ENCODE results near the gene TCF4. TPM values are rescaled to one million over a fixed set of nuclear protein-coding genes. Genes with fewer than 3 reads are reported as not detected.

The TCF4 gene
- total and polyA plus RNA-seq, 2 experiments from 2014 or later: 77.7 to 89.2 TPM

DNA sequence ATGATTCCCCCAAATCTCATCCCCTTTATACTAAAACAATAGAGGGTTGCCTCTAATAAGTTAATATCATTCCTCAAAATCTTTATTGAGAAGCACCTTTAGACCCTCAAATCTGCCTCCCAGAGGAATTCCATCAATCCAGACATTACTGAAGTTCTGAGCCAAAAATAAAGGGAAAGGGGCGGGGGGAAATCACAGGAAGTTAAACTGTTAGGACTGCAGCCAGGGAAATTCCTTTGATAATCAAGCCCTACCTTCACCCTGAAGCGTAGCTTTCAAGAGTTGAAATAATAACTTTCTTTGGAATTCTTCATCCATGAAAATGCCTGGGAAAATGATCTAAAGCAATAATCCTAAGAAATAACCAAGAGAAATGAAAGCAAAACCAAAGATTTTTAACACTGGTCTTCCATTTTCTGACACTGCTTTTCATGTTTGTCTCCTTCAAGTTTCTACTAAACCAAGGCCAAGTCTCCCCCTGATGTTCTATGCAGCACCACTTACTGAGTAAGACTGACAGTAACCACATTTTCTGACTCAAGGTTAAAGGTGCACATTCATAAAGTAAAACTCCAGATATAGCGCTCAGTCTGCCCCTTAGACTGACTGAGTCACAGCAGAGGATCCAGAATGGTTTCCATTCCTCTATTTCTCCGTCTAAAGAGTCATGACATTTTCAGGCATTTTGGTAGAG lies 78.2 kb downstream of the TCF4 start:
- TF ChIP-seq NANOG (IDR thresholded peaks at IDR 0.05; ENCODE audit: borderline replicate concordance) (no peak), ZNF114 (CRISPR knock-in tag; IDR thresholded peaks at IDR 0.05) (no peak), EZH2phosphoT487 (IDR thresholded peaks at IDR 0.05; ENCODE audit: unreplicated experiment) (no peak), STAT1 (IDR thresholded peaks at IDR 0.05; ENCODE audit: unreplicated experiment) (no peak), EZH2 (IDR thresholded peaks at IDR 0.05; ENCODE audit: low read depth, unreplicated experiment) (no peak), JUNB (IDR thresholded peaks at IDR 0.05; ENCODE audit: unreplicated experiment) (no peak), POLR2AphosphoS5 (IDR thresholded peaks at IDR 0.05; ENCODE audit: low read depth) (no peak), CREB1 (CRISPR knock-in tag; IDR thresholded peaks at IDR 0.05; ENCODE audit: low read depth) (no peak), ZNF331 (CRISPR knock-in tag; IDR thresholded peaks at IDR 0.05; ENCODE audit: low read depth) (no peak)
- TF ChIP-seq, protein P1, sequence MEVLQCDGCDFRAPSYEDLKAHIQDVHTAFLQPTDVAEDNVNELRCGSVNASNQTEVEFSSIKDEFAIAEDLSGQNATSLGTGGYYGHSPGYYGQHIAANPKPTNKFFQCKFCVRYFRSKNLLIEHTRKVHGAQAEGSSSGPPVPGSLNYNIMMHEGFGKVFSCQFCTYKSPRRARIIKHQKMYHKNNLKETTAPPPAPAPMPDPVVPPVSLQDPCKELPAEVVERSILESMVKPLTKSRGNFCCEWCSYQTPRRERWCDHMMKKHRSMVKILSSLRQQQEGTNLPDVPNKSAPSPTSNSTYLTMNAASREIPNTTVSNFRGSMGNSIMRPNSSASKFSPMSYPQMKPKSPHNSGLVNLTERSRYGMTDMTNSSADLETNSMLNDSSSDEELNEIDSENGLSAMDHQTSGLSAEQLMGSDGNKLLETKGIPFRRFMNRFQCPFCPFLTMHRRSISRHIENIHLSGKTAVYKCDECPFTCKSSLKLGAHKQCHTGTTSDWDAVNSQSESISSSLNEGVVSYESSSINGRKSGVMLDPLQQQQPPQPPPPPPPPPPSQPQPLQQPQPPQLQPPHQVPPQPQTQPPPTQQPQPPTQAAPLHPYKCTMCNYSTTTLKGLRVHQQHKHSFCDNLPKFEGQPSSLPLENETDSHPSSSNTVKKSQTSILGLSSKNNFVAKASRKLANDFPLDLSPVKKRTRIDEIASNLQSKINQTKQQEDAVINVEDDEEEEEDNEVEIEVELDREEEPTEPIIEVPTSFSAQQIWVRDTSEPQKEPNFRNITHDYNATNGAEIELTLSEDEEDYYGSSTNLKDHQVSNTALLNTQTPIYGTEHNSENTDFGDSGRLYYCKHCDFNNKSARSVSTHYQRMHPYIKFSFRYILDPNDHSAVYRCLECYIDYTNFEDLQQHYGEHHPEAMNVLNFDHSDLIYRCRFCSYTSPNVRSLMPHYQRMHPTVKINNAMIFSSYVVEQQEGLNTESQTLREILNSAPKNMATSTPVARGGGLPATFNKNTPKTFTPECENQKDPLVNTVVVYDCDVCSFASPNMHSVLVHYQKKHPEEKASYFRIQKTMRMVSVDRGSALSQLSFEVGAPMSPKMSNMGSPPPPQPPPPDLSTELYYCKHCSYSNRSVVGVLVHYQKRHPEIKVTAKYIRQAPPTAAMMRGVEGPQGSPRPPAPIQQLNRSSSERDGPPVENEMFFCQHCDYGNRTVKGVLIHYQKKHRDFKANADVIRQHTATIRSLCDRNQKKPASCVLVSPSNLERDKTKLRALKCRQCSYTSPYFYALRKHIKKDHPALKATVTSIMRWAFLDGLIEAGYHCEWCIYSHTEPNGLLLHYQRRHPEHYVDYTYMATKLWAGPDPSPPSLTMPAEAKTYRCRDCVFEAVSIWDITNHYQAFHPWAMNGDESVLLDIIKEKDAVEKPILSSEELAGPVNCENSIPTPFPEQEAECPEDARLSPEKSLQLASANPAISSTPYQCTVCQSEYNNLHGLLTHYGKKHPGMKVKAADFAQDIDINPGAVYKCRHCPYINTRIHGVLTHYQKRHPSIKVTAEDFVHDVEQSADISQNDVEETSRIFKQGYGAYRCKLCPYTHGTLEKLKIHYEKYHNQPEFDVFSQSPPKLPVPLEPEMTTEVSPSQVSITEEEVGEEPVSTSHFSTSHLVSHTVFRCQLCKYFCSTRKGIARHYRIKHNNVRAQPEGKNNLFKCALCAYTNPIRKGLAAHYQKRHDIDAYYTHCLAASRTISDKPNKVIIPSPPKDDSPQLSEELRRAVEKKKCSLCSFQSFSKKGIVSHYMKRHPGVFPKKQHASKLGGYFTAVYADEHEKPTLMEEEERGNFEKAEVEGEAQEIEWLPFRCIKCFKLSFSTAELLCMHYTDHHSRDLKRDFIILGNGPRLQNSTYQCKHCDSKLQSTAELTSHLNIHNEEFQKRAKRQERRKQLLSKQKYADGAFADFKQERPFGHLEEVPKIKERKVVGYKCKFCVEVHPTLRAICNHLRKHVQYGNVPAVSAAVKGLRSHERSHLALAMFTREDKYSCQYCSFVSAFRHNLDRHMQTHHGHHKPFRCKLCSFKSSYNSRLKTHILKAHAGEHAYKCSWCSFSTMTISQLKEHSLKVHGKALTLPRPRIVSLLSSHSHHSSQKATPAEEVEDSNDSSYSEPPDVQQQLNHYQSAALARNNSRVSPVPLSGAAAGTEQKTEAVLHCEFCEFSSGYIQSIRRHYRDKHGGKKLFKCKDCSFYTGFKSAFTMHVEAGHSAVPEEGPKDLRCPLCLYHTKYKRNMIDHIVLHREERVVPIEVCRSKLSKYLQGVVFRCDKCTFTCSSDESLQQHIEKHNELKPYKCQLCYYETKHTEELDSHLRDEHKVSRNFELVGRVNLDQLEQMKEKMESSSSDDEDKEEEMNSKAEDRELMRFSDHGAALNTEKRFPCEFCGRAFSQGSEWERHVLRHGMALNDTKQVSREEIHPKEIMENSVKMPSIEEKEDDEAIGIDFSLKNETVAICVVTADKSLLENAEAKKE (CRISPR knock-in tag; IDR thresholded peaks at IDR 0.05): no peak
- TF ChIP-seq, protein P2, sequence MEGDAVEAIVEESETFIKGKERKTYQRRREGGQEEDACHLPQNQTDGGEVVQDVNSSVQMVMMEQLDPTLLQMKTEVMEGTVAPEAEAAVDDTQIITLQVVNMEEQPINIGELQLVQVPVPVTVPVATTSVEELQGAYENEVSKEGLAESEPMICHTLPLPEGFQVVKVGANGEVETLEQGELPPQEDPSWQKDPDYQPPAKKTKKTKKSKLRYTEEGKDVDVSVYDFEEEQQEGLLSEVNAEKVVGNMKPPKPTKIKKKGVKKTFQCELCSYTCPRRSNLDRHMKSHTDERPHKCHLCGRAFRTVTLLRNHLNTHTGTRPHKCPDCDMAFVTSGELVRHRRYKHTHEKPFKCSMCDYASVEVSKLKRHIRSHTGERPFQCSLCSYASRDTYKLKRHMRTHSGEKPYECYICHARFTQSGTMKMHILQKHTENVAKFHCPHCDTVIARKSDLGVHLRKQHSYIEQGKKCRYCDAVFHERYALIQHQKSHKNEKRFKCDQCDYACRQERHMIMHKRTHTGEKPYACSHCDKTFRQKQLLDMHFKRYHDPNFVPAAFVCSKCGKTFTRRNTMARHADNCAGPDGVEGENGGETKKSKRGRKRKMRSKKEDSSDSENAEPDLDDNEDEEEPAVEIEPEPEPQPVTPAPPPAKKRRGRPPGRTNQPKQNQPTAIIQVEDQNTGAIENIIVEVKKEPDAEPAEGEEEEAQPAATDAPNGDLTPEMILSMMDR (conservative IDR thresholded peaks at IDR 0.05; ENCODE audit: low read depth in 2 of 2): no peak
- TF ChIP-seq, protein P3, sequence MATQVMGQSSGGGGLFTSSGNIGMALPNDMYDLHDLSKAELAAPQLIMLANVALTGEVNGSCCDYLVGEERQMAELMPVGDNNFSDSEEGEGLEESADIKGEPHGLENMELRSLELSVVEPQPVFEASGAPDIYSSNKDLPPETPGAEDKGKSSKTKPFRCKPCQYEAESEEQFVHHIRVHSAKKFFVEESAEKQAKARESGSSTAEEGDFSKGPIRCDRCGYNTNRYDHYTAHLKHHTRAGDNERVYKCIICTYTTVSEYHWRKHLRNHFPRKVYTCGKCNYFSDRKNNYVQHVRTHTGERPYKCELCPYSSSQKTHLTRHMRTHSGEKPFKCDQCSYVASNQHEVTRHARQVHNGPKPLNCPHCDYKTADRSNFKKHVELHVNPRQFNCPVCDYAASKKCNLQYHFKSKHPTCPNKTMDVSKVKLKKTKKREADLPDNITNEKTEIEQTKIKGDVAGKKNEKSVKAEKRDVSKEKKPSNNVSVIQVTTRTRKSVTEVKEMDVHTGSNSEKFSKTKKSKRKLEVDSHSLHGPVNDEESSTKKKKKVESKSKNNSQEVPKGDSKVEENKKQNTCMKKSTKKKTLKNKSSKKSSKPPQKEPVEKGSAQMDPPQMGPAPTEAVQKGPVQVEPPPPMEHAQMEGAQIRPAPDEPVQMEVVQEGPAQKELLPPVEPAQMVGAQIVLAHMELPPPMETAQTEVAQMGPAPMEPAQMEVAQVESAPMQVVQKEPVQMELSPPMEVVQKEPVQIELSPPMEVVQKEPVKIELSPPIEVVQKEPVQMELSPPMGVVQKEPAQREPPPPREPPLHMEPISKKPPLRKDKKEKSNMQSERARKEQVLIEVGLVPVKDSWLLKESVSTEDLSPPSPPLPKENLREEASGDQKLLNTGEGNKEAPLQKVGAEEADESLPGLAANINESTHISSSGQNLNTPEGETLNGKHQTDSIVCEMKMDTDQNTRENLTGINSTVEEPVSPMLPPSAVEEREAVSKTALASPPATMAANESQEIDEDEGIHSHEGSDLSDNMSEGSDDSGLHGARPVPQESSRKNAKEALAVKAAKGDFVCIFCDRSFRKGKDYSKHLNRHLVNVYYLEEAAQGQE (IDR thresholded peaks at IDR 0.05; ENCODE audit: unreplicated experiment): no peak
- TF ChIP-seq, protein P4, sequence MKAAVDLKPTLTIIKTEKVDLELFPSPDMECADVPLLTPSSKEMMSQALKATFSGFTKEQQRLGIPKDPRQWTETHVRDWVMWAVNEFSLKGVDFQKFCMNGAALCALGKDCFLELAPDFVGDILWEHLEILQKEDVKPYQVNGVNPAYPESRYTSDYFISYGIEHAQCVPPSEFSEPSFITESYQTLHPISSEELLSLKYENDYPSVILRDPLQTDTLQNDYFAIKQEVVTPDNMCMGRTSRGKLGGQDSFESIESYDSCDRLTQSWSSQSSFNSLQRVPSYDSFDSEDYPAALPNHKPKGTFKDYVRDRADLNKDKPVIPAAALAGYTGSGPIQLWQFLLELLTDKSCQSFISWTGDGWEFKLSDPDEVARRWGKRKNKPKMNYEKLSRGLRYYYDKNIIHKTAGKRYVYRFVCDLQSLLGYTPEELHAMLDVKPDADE (IDR thresholded peaks at IDR 0.05): no peak
- H3K27me3 ChIP-seq (ENCODE audit: insufficient read depth): no peaks in the 10 kb centered on the region
- no peaks in the 10 kb centered on the region for H3K27me3 Mint-ChIP-seq (ENCODE audit: insufficient read depth, low read depth, poor library complexity)
- no peaks in the 10 kb centered on the region for H3K9me2 ChIP-seq (ENCODE audit: insufficient read depth)
- H2AFZ ChIP-seq: no peak overlapping the region
- peak overlapping the region; percentile 46 for H3K4me2 ChIP-seq
- no peaks in the 10 kb centered on the region for H3K9me3 Mint-ChIP-seq
- H3K27ac ChIP-seq (ENCODE audit: low read depth): peak overlapping the region; percentile 72
- H3K36me3 ChIP-seq (ENCODE audit: insufficient read depth): no peaks in the 10 kb centered on the region
- peaks cover 71% of the 10 kb centered on the region for H3K79me2 ChIP-seq (replicated peaks; ENCODE audit: insufficient read depth)
- ATAC-seq (peak; percentile 55; the same call in 2 of the 3 replicates), DNase-seq (ENCODE audit: low spot score) (peak; percentile 65)
- H3K4me3 ChIP-seq: no peak overlapping the region
- no peak overlapping the region; the same call in 2 of the 3 replicates for H3K4me3 Mint-ChIP-seq
- H3K27ac Mint-ChIP-seq: peak overlapping the region; percentile 93
- H3K36me3 Mint-ChIP-seq (ENCODE audit: low read depth): no peaks in the 10 kb centered on the region
- no peaks in the 10 kb centered on the region for H4K20me1 ChIP-seq (replicated peaks; ENCODE audit: insufficient read depth)
- H3F3A ChIP-seq (replicated peaks; ENCODE audit: low read depth): no peaks in the 10 kb centered on the region
- H3K4me1 ChIP-seq (ENCODE audit: insufficient read depth): peaks cover 58% of the 10 kb centered on the region
- peaks cover 49% of the 10 kb centered on the region for H3K4me1 Mint-ChIP-seq

Data from GM23338 (cell line).